Activated CD8-positive, alpha-beta memory T cell treated with anti-CD3 and anti-CD28 coated beads, Interleukin-2, amount 10 ng/mL, durations not matched to agents 7 days and 5 days (primary cell): ENCODE measurements around the gene EP400. TPM values are rescaled to one million over a fixed set of nuclear protein-coding genes. Genes with fewer than 3 reads are reported as not detected.
A peak's percentile ranks its signal among the peaks of the same experiment; 100 is the strongest.

Source experiments
- ATAC-seq: fragments of 150-1000 bp; cut with Tn5 transposase; one replicate; pipeline ENCODE4 v1.10.0; 2021; ENCODE audit warnings: moderate library complexity
- CTCF ChIA-PET: fragments of 350-600 bp; sonication (Branson Sonifier 250); formaldehyde crosslinking; loops from one replicate; lab custom pipeline; 2021; ENCODE audit warnings: antibody characterized with exemption; lab: Charles Lee
- DNase-seq: peaks from one replicate; pipeline ENCODE4 v3.0.0-alpha.2; 2020
- H3K27ac Mint-ChIP-seq: one replicate; pipeline ENCODE4 v1.8.0; 2021; ENCODE audit warnings: mild to moderate bottlenecking, mixed read lengths
- H3K27me3 Mint-ChIP-seq: one replicate; pipeline ENCODE4 v1.8.0; 2021; ENCODE audit warnings: mixed read lengths
- H3K36me3 Mint-ChIP-seq: one replicate; pipeline ENCODE4 v1.8.0; 2021; ENCODE audit warnings: mild to moderate bottlenecking, mixed read lengths
- H3K4me1 Mint-ChIP-seq: one replicate; pipeline ENCODE4 v1.8.0; 2021; ENCODE audit warnings: mixed read lengths
- H3K4me3 Mint-ChIP-seq: one replicate; pipeline ENCODE4 v1.8.0; 2021; ENCODE audit warnings: mild to moderate bottlenecking, moderate library complexity, mixed read lengths
- H3K9me3 Mint-ChIP-seq: one replicate; pipeline ENCODE4 v1.8.0; 2022; ENCODE audit warnings: low read depth, mixed read lengths
- total RNA-seq, 2 experiments: library from RNA; stranded (reverse); gene quantifications; one replicate each; pipeline ENCODE4 v1.2.3, GENCODE V29; 2021

The EP400 gene
- total RNA-seq, 2 experiments from 2014 or later = 54.1 to 68.0 TPM

GRCh38 chr12:132023658-132024057 is 73.9 kb downstream of the EP400 start:
- Mint-ChIP-seq H3K36me3 (peaks cover 44% of the 10 kb centered on the region), H3K27ac (no peak overlapping the region), H3K9me3 (no peaks in the 10 kb centered on the region), H3K27me3 (no peaks in the 10 kb centered on the region), H3K4me3 (no peak overlapping the region), H3K4me1 (no peaks in the 10 kb centered on the region)
- CTCF ChIA-PET = no interaction called here
- no peak for DNase-seq
- ATAC-seq = no peak

GRCh38 chr12:132024758-132025157 is 75.0 kb downstream of the EP400 start:
- CTCF ChIA-PET = no interaction called here
- no peak overlapping the region for H3K4me3 Mint-ChIP-seq
- H3K4me1 Mint-ChIP-seq = no peaks in the 10 kb centered on the region
- peaks cover 44% of the 10 kb centered on the region for H3K36me3 Mint-ChIP-seq
- H3K9me3 Mint-ChIP-seq = no peaks in the 10 kb centered on the region
- no peak for ATAC-seq
- DNase-seq = no peak
- H3K27ac Mint-ChIP-seq = peak overlapping the region; percentile 49
- no peaks in the 10 kb centered on the region for H3K27me3 Mint-ChIP-seq

- CTCF ChIA-PET = no interaction called here
- Mint-ChIP-seq H3K4me1 (no peaks in the 10 kb centered on the region), H3K36me3 (peaks cover 42% of the 10 kb centered on the region)
Measured at GRCh38 chr12:132025526-132025925, 75.8 kb downstream of the EP400 start.

GRCh38 chr12:132026061-132026795 is 76.5 kb downstream of the EP400 start:
- Mint-ChIP-seq H3K27me3 (no peaks in the 10 kb centered on the region), H3K36me3 (peaks cover 43% of the 10 kb centered on the region), H3K4me1 (no peaks in the 10 kb centered on the region), H3K4me3 (no peak overlapping the region), H3K27ac (no peak overlapping the region), H3K9me3 (no peaks in the 10 kb centered on the region)
- CTCF ChIA-PET = no interaction called here
- ATAC-seq (no peak), DNase-seq (no peak)

More at GRCh38 chr12:132025526-132025925, 75.8 kb downstream of the EP400 start:
- H3K27ac Mint-ChIP-seq = no peak overlapping the region
- DNase-seq = no peak
- H3K9me3 Mint-ChIP-seq = no peaks in the 10 kb centered on the region
- no peaks in the 10 kb centered on the region for H3K27me3 Mint-ChIP-seq
- no peak for ATAC-seq
- no peak overlapping the region for H3K4me3 Mint-ChIP-seq

GRCh38 chr12:132026796-132027500 is 77.2 kb downstream of the EP400 start:
- ATAC-seq (no peak), DNase-seq (no peak)
- Mint-ChIP-seq H3K4me3 (no peak overlapping the region), H3K36me3 (peaks cover 39% of the 10 kb centered on the region), H3K27ac (no peak overlapping the region), H3K9me3 (no peaks in the 10 kb centered on the region), H3K27me3 (no peaks in the 10 kb centered on the region), H3K4me1 (no peaks in the 10 kb centered on the region)
- CTCF ChIA-PET = interaction anchor here (1.0 kb wide), 1 partner anchor 27 kb away, joined by 3 read pairs; no protein-coding TSS in a partner anchor

GRCh38 chr12:132027636-132028035 is 77.9 kb downstream of the EP400 start:
- H3K4me3 Mint-ChIP-seq = no peak overlapping the region
- no peak for ATAC-seq
- no peaks in the 10 kb centered on the region for H3K4me1 Mint-ChIP-seq
- DNase-seq = no peak
- peaks cover 40% of the 10 kb centered on the region for H3K36me3 Mint-ChIP-seq
- CTCF ChIA-PET = interaction anchor here (1.0 kb wide), 1 partner anchor 27 kb away, joined by 3 read pairs; no protein-coding TSS in a partner anchor
- no peaks in the 10 kb centered on the region for H3K27me3 Mint-ChIP-seq
- no peaks in the 10 kb centered on the region for H3K9me3 Mint-ChIP-seq
- H3K27ac Mint-ChIP-seq = no peak overlapping the region

- Mint-ChIP-seq H3K27ac (no peak overlapping the region), H3K4me1 (no peaks in the 10 kb centered on the region), H3K27me3 (no peaks in the 10 kb centered on the region), H3K4me3 (no peak overlapping the region), H3K36me3 (peaks cover 40% of the 10 kb centered on the region), H3K9me3 (no peaks in the 10 kb centered on the region)
- no peak for DNase-seq
- CTCF ChIA-PET = interaction anchor here (0.8 kb wide), 1 partner anchor 19 kb away, joined by 3 read pairs; no protein-coding TSS in a partner anchor
- ATAC-seq = no peak
Measured at GRCh38 chr12:132028111-132028510, 78.4 kb downstream of the EP400 start.

- Mint-ChIP-seq H3K4me3 (no peak overlapping the region), H3K27ac (no peak overlapping the region)
Measured at GRCh38 chr12:132029503-132030300, 80.0 kb downstream of the EP400 start.

GRCh38 chr12:132030367-132031038 is 80.8 kb downstream of the EP400 start:
- Mint-ChIP-seq H3K9me3 (no peaks in the 10 kb centered on the region), H3K4me3 (no peak overlapping the region), H3K27me3 (no peaks in the 10 kb centered on the region), H3K4me1 (no peaks in the 10 kb centered on the region), H3K27ac (no peak overlapping the region), H3K36me3 (peaks cover 40% of the 10 kb centered on the region)
- ATAC-seq (no peak), DNase-seq (no peak)
- CTCF ChIA-PET = no interaction called here

More at GRCh38 chr12:132029503-132030300, 80.0 kb downstream of the EP400 start:
- no peaks in the 10 kb centered on the region for H3K9me3 Mint-ChIP-seq
- CTCF ChIA-PET = no interaction called here
- H3K27me3 Mint-ChIP-seq = no peaks in the 10 kb centered on the region
- DNase-seq (no peak), ATAC-seq (no peak)
- no peaks in the 10 kb centered on the region for H3K4me1 Mint-ChIP-seq
- peaks cover 39% of the 10 kb centered on the region for H3K36me3 Mint-ChIP-seq

- CTCF ChIA-PET = no interaction called here
- Mint-ChIP-seq H3K27me3 (no peaks in the 10 kb centered on the region), H3K27ac (no peak overlapping the region), H3K4me1 (no peaks in the 10 kb centered on the region), H3K4me3 (no peak overlapping the region), H3K9me3 (no peaks in the 10 kb centered on the region), H3K36me3 (peaks cover 36% of the 10 kb centered on the region)
- DNase-seq (no peak), ATAC-seq (no peak)
Measured at GRCh38 chr12:132033627-132034026, 83.9 kb downstream of the EP400 start.

- CTCF ChIA-PET = no interaction called here
- H3K27me3 Mint-ChIP-seq = no peaks in the 10 kb centered on the region
- ATAC-seq (no peak), DNase-seq (no peak)
- H3K4me3 Mint-ChIP-seq = no peak overlapping the region
- H3K27ac Mint-ChIP-seq = no peak overlapping the region
- H3K9me3 Mint-ChIP-seq = no peaks in the 10 kb centered on the region
- no peaks in the 10 kb centered on the region for H3K4me1 Mint-ChIP-seq
- peaks cover 30% of the 10 kb centered on the region for H3K36me3 Mint-ChIP-seq
Measured at GRCh38 chr12:132036063-132036683, 86.4 kb downstream of the EP400 start.

- Mint-ChIP-seq H3K27ac (peak overlapping the region; percentile 28), H3K4me3 (no peak overlapping the region), H3K9me3 (no peaks in the 10 kb centered on the region), H3K4me1 (peaks cover 4% of the 10 kb centered on the region), H3K36me3 (peaks cover 19% of the 10 kb centered on the region), H3K27me3 (no peaks in the 10 kb centered on the region)
- CTCF ChIA-PET = no interaction called here
- DNase-seq = no peak
- no peak for ATAC-seq
Measured at GRCh38 chr12:132040906-132041606, 91.3 kb downstream of the EP400 start.
